Tibial nerve (tissue), 4 donors: ENCODE measurements around the gene KLK5. TPM values are rescaled to one million over a fixed set of nuclear protein-coding genes. Genes with fewer than 3 reads are reported as not detected.
"Not testable (repeated sequence)": the region's sequence is repeated elsewhere in the genome, so short reads cannot be mapped to it uniquely, and the experiment has no call there.

Experiments
- DNase-seq, 2 donors: peaks; one replicate each; pipeline ENCODE4 v3.0.0-alpha.2; 2019; ENCODE audit warnings: low spot score in 2 of 2
- H3K27ac ChIP-seq, 4 donors: fragments of 200-600 bp; sonication (generic) in 3 of 4; one replicate each; pipeline ENCODE4 v1.5.1; 2017 to 2019; ENCODE audit warnings: mild to moderate bottlenecking in 1 of 4
- H3K27me3 ChIP-seq, 2 donors: fragments of 200-600 bp; sonication (generic) in 1 of 2; one replicate each; pipeline versions ENCODE4 v1.5.1 to v1.6.0; 2017 to 2019
- H3K36me3 ChIP-seq, 3 donors: fragments of 200-600 bp; sonication (generic); one replicate each; pipeline ENCODE4 v1.5.1; 2018 to 2019
- H3K4me1 ChIP-seq, 4 donors: fragments of 200-600 bp; sonication (generic) in 3 of 4; one replicate each; pipeline ENCODE4 v1.5.1; 2017 to 2019
- H3K4me3 ChIP-seq, 4 donors: fragments of 200-600 bp; sonication (generic) in 3 of 4; one replicate each; pipeline ENCODE4 v1.5.1; 2017 to 2019; ENCODE audit warnings: mild to moderate bottlenecking in 1 of 4, moderate library complexity in 1 of 4
- H3K9me3 ChIP-seq, 4 donors: fragments of 200-600 bp; sonication (generic) in 3 of 4; one replicate each; pipeline ENCODE4 v1.5.1; 2017 to 2019
- EP300 ChIP-seq, 2 donors: sonication (generic); formaldehyde crosslinking; IDR thresholded peaks; one replicate each; pipeline ENCODE4 v1.6.1; 2017; ENCODE audit warnings: antibody characterized with exemption in 2 of 2, mild to moderate bottlenecking in 1 of 2
- POLR2A ChIP-seq, 2 donors: fragments of 450-650 bp; IDR thresholded peaks; one replicate each; pipeline ENCODE4 v1.6.1; 2017; ENCODE audit warnings: antibody characterized with exemption in 2 of 2, mild to moderate bottlenecking in 2 of 2, moderate library complexity in 2 of 2
- WGBS, 2 donors: methylation state at CpG; one replicate each; pipeline ENCODE4 v1.1.5; 2018; 5-methylcytosine and 5-hydroxymethylcytosine counted together
- total RNA-seq, 4 donors: library from RNA; depleted of rRNA; stranded (reverse); fragments of >200 nt; gene quantifications; one replicate each; pipeline ENCODE4 v1.1.0, GENCODE V29; 2016
- TF ChIP-seq, protein P1 (sequence below), 5 experiments: fragments of 200-600 bp in 3 of 5; fragments of 450-650 bp in 2 of 5; sonication (generic) in 3 of 5; IDR thresholded peaks; one replicate each; pipeline ENCODE4 v1.5.1; 2016 to 2019; ENCODE audit warnings: antibody characterized with exemption in 5 of 5, mild to moderate bottlenecking in 3 of 5, moderate library complexity in 2 of 5

The KLK5 gene
- total RNA-seq, 4 donors from 2014 or later: not detected

DNA sequence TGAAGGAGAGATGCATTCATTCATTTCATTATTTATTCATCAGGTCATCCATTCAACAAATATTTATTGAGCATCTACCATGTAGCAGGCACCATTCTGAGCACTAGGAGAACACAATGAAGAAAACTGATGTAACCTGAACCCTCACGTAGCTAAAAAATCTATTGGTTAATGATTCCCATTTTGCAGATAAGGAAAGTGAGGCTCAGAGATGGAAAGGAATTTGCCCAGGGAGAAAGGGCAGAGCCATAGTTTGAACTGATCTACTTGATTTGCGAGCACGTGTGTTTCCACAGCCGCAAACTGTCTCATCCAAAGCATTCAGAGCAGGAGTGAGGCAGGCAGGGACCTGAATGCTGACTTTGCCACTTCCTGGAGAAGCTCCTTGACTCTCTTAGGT, 45.8 kb upstream of the KLK5 start:
- H3K36me3 ChIP-seq: no peaks in the 10 kb centered on the region
- no peak for DNase-seq
- TF ChIP-seq, protein P1, sequence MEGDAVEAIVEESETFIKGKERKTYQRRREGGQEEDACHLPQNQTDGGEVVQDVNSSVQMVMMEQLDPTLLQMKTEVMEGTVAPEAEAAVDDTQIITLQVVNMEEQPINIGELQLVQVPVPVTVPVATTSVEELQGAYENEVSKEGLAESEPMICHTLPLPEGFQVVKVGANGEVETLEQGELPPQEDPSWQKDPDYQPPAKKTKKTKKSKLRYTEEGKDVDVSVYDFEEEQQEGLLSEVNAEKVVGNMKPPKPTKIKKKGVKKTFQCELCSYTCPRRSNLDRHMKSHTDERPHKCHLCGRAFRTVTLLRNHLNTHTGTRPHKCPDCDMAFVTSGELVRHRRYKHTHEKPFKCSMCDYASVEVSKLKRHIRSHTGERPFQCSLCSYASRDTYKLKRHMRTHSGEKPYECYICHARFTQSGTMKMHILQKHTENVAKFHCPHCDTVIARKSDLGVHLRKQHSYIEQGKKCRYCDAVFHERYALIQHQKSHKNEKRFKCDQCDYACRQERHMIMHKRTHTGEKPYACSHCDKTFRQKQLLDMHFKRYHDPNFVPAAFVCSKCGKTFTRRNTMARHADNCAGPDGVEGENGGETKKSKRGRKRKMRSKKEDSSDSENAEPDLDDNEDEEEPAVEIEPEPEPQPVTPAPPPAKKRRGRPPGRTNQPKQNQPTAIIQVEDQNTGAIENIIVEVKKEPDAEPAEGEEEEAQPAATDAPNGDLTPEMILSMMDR (IDR thresholded peaks at IDR 0.05): no peak
- TF ChIP-seq EP300 (IDR thresholded peaks at IDR 0.05): no peak
- TF ChIP-seq POLR2A (IDR thresholded peaks at IDR 0.05): no peak
- WGBS, 2 donors: 75 to 82% methylated on average over 4 of the region's 4 CpGs
- no peaks in the 10 kb centered on the region for H3K4me1 ChIP-seq
- H3K27me3 ChIP-seq: peaks cover 0 to 19% of the 10 kb centered on the region in 2 donors
- H3K4me3 ChIP-seq: no peak overlapping the region
- H3K9me3 ChIP-seq: peaks cover 0 to 7% (median 0%) of the 10 kb centered on the region in 4 donors
- no peak overlapping the region for H3K27ac ChIP-seq

DNA sequence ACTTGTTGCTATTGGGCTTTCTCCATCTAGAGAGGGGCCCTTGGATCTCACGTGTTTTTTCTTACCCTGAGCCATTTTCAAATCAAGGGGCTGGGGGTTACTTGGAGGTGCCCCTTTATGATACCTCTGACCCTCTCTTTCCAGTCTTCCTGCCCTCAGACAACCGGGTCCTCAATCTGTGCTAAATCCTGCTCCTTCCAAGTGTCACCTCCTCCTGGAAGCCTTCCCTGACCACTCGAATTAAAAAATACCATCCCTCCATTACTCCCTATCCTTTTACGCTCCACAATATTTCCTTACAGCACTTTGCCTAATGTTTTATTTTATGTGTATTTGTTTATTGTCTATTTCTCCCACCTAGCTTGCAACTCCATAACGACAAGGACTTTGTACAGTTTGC, 45.2 kb upstream of the KLK5 start:
- no peak overlapping the region for H3K4me3 ChIP-seq
- no peaks in the 10 kb centered on the region for H3K36me3 ChIP-seq
- TF ChIP-seq POLR2A (IDR thresholded peaks at IDR 0.05) (no peak), EP300 (IDR thresholded peaks at IDR 0.05) (no peak)
- TF ChIP-seq, protein P1 (IDR thresholded peaks at IDR 0.05): no peak
- peaks cover 0 to 7% (median 0%) of the 10 kb centered on the region in 4 donors for H3K9me3 ChIP-seq
- 64 to 66% methylated on average over 5 of the region's 5 CpGs for WGBS, 2 donors
- peaks cover 0 to 19% of the 10 kb centered on the region in 2 donors for H3K27me3 ChIP-seq
- H3K4me1 ChIP-seq: no peaks in the 10 kb centered on the region
- no peak for DNase-seq
- no peak overlapping the region for H3K27ac ChIP-seq

DNA sequence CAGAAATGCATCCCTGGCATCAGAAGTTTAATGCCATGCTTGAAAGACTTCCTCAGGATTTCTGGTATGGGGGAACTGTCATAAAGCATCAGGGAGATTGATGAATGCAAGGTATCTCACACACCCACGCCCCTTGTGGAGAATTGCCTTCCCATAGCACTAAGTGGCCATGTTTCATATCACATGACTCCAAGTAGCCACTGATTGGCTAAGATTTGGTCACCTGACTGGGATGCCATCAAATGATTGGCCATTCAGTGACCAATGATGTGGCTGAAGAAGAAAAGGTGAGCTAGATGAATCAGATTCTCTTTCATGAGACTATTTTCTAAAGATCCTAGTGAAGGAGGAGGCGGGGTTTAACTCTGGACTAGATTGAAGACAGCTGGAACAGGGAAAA, 41.3 kb upstream of the KLK5 start:
- no peaks in the 10 kb centered on the region for H3K27me3 ChIP-seq
- WGBS, 2 donors: 78 to 80% methylated on average over 2 of the region's 2 CpGs
- TF ChIP-seq, protein P1 (IDR thresholded peaks at IDR 0.05): no peak
- no peak for TF ChIP-seq POLR2A (IDR thresholded peaks at IDR 0.05)
- no peaks in the 10 kb centered on the region for H3K36me3 ChIP-seq
- DNase-seq: no peak
- H3K4me3 ChIP-seq: no peak overlapping the region
- H3K27ac ChIP-seq: no peak overlapping the region
- H3K4me1 ChIP-seq: no peaks in the 10 kb centered on the region
- H3K9me3 ChIP-seq: no peaks in the 10 kb centered on the region

DNA sequence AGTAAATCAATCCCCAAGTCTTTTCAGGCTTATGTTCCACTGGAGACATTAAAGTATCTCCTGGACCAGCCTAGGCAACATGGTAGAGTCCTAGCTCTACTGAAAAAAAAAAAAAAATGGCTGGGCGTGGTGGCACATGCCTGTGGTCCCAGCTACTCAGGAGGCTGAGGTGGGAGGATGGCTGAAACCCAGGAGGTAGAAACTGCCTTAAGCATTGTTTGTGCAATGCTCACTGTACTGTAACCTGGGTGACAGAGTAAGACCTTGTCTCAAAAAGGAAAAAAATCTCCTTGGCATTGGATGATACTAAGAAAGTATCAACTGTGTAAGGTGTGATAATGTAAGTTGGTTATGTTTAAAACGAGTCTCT, 39.8 kb upstream of the KLK5 start:
- no peaks in the 10 kb centered on the region for H3K9me3 ChIP-seq
- 70 to 84% methylated on average over 2 of the region's 2 CpGs for WGBS, 2 donors
- no peak overlapping the region for H3K27ac ChIP-seq
- H3K36me3 ChIP-seq: no peaks in the 10 kb centered on the region
- no peaks in the 10 kb centered on the region for H3K27me3 ChIP-seq
- no peak overlapping the region for H3K4me3 ChIP-seq
- TF ChIP-seq POLR2A (IDR thresholded peaks at IDR 0.05) (no peak), EP300 (IDR thresholded peaks at IDR 0.05) (no peak)
- TF ChIP-seq, protein P1 (IDR thresholded peaks at IDR 0.05): no peak
- no peaks in the 10 kb centered on the region for H3K4me1 ChIP-seq
- DNase-seq: no peak

DNA sequence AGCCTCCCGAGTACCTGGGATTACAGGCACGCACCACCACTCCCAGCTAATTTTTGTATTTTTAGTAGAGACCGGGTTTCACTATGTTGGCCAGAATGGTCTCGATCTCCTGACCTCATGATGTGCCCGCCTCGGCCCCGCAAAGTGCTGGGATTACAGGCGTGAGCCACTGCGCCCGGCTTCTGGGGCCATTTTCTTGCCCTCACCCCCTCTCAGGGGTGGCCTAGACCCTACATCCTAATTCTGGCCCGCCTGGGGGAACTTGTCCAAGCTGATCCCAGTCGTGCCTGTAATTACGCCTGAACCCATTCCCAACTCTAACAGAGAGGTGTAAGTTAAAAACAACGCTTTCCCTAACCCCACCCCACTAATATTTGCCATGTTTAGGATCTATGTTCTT, 31.6 kb upstream of the KLK5 start:
- not testable (repeated sequence) for H3K9me3 ChIP-seq, H3K36me3 ChIP-seq, H3K4me1 ChIP-seq, H3K27ac ChIP-seq, H3K27me3 ChIP-seq, DNase-seq, H3K4me3 ChIP-seq
- WGBS, 2 donors: 81 to 87% methylated on average over 14 of the region's 14 CpGs

DNA sequence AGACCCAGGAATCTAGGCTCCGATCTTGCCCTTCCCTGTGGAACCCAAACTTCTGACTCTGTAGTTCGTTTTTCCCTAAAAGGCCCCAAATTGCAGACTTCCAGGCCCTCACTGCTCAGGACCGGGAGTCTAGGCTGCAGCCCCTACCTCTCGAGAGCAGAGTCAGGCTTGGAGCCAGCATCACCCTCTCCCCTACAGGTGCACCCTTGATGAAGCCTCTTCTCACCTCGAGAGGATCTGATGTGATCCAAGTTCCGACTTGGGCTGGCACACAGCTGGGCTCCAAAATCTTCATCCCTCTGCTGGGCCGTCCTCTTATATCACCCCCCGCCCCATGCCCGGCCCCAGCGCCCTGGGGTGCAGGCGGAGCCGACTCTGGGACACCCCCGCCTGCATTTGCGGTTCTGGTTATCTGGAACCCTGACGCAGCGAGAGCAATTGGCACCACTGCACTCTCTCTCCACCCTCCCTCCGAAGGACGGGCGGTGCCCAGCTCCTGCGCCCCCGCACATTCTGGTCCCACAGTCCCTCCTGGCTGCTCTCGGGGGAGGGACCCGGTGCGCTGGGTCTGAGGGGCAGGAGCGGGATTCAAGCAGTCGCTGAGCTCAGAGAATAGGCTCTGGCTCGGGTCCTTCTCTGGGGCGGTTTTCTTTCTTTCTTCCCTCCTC, 30.9 kb upstream of the KLK5 start, which contains the start of gene KLK7:
TSS of gene KLK7 (minus strand) at position 293 of the 668 bp plus-strand sequence. CDS start 1,518 bp downstream, outside the sequence.
- peaks cover 0 to 8% (median 0%) of the 10 kb centered on the region in 4 donors for H3K9me3 ChIP-seq
- DNase-seq: no peak
- no peaks in the 10 kb centered on the region for H3K27me3 ChIP-seq
- H3K4me3 ChIP-seq: no peak within 1 kb of the TSS
- TF ChIP-seq, protein P1 (IDR thresholded peaks at IDR 0.05): no peak
- TF ChIP-seq POLR2A (IDR thresholded peaks at IDR 0.05) (no peak), EP300 (IDR thresholded peaks at IDR 0.05) (no peak)
- no peaks in the 10 kb centered on the region for H3K4me1 ChIP-seq
- H3K36me3 ChIP-seq: no peaks in the 10 kb centered on the region
- no peak within 1 kb of the TSS for H3K27ac ChIP-seq
- 14 to 21% methylated on average over 28 of the region's 28 CpGs for WGBS, 2 donors
